MCF 10A (cell line): Measurements from ENCODE around the gene IGFBP2. TPM values are rescaled to one million over a fixed set of nuclear protein-coding genes. Genes with fewer than 3 reads are reported as not detected.
A peak's percentile ranks its signal among the peaks of the same experiment; 100 is the strongest.

Source experiments
- BruUV-seq: library from RNA; stranded (reverse); fragments of 400-500 nt; replicated peaks from 2 replicates; lab custom pipeline; 2021; lab: Mats Ljungman, UMichigan
- CTCF ChIA-PET: fragments of 300-600 bp; sonication (Branson Sonifier 250); formaldehyde crosslinking; extraction: SDS; loops from one replicate; lab custom pipeline; 2021; ENCODE audit warnings: antibody characterized with exemption, inconsistent platforms; lab: Yijun Ruan, JAX
- POLR2A ChIA-PET: fragments of 300-600, 350-650 bp; sonication (Branson Sonifier 250); formaldehyde crosslinking; extraction: SDS; loops from one replicate; lab custom pipeline; 2020; ENCODE audit warnings: antibody characterized with exemption, inconsistent platforms; lab: Yijun Ruan, JAX
- DNase-seq: peaks from one replicate; pipeline ENCODE4 v3.0.0-alpha.2; 2018; ENCODE audit not compliant: unreplicated experiment
- H3K27ac Mint-ChIP-seq: one replicate; pipeline ENCODE4 v1.8.0; 2022; ENCODE audit warnings: mild to moderate bottlenecking, low read depth, mixed read lengths; ENCODE audit not compliant: unreplicated experiment
- H3K27me3 Mint-ChIP-seq: one replicate; pipeline ENCODE4 v1.8.0; 2022; ENCODE audit warnings: mixed read lengths; ENCODE audit not compliant: insufficient read depth, unreplicated experiment
- H3K36me3 Mint-ChIP-seq: one replicate; pipeline ENCODE4 v1.8.0; 2022; ENCODE audit warnings: mild to moderate bottlenecking, moderate library complexity, mixed read lengths; ENCODE audit not compliant: insufficient read depth, unreplicated experiment
- H3K4me1 Mint-ChIP-seq: one replicate; pipeline ENCODE4 v1.8.0; 2022; ENCODE audit warnings: mixed read lengths; ENCODE audit not compliant: insufficient read depth, unreplicated experiment
- H3K4me3 Mint-ChIP-seq: one replicate; pipeline ENCODE4 v1.8.0; 2022; ENCODE audit warnings: mild to moderate bottlenecking, moderate library complexity, mixed read lengths; ENCODE audit not compliant: unreplicated experiment
- H3K9me3 Mint-ChIP-seq: one replicate; pipeline ENCODE4 v1.8.0; 2022; ENCODE audit warnings: mixed read lengths; ENCODE audit not compliant: unreplicated experiment
- intact Hi-C: fragments of 100-400 bp; cut with micrococcal nuclease; formaldehyde crosslinking; loops from 2 replicates; pipeline ENCODE4 v1.14.1; 2022
- total RNA-seq: library from RNA; stranded (reverse); gene quantifications from 2 replicates; pipeline ENCODE4 v1.2.3, GENCODE V29; 2022
- TF ChIP-seq, protein P1 (sequence below): fragments of 200-600 bp; IDR thresholded peaks from one replicate; pipeline ENCODE4 v1.8.0; 2022; ENCODE audit warnings: antibody characterized with exemption, mild to moderate bottlenecking; ENCODE audit not compliant: unreplicated experiment

Gene IGFBP2
- total RNA-seq, 1 experiment from 2014 or later = 32.0 TPM

DNA sequence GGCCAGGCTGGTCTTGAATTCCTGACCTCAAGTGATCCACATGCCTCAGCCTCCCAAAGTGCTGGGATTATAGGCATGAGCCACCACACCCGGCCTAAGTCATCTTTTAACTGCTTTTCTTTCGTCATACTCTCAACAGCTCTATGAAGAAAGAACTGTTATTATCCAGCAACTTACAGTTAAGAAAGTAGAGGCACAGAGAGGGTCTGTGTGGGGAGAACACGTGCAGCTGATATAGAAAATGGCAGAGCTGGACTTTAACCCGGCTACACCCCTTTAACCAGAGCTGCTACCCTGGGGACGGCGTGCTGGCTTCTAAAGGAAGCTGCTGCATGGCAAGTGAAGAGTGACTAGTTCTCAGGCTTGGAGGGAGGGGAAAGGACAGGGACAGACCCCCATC lies 25.5 kb downstream of the IGFBP2 start:
- Mint-ChIP-seq H3K9me3 (no peaks in the 10 kb centered on the region), H3K4me1 (peaks cover 18% of the 10 kb centered on the region), H3K27me3 (no peaks in the 10 kb centered on the region), H3K4me3 (no peak overlapping the region), H3K27ac (peak overlapping the region; percentile 55), H3K36me3 (no peaks in the 10 kb centered on the region)
- no TSS peak for BruUV-seq
- no peak for DNase-seq
- TF ChIP-seq, protein P1, sequence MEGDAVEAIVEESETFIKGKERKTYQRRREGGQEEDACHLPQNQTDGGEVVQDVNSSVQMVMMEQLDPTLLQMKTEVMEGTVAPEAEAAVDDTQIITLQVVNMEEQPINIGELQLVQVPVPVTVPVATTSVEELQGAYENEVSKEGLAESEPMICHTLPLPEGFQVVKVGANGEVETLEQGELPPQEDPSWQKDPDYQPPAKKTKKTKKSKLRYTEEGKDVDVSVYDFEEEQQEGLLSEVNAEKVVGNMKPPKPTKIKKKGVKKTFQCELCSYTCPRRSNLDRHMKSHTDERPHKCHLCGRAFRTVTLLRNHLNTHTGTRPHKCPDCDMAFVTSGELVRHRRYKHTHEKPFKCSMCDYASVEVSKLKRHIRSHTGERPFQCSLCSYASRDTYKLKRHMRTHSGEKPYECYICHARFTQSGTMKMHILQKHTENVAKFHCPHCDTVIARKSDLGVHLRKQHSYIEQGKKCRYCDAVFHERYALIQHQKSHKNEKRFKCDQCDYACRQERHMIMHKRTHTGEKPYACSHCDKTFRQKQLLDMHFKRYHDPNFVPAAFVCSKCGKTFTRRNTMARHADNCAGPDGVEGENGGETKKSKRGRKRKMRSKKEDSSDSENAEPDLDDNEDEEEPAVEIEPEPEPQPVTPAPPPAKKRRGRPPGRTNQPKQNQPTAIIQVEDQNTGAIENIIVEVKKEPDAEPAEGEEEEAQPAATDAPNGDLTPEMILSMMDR = no peak
- ChIA-PET CTCF (interaction anchor here (0.5 to 27.0 kb wide), 10 partner anchors 7 to 852 kb away, joined by 3 to 673 read pairs (median 5); no protein-coding TSS in a partner anchor), POLR2A (interaction anchor here (0.9 to 2.0 kb wide), 7 partner anchors 11 to 154 kb away, joined by 3 to 7 read pairs (median 3); no protein-coding TSS in a partner anchor)
- intact Hi-C loops = no loop called here

DNA sequence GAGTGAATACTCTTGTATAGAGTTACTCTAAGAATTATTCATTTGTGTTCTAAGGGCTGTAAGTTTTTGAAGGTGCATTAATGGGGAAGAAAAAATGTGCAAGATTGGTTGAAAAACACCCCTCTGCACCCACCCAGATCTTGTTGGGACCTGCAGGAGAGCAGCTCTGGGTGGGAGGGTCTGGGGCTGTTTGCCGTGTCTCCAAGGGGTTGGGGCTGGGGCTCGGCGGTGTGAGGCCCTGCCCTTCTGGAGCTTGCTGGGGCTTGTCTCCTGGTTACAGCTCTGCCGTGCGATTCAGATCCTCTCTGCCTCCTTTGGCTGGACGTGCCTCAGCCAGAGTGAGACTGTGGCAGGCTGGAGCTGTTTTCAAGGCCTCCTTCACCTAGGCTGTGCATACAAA lies 26.1 kb downstream of the IGFBP2 start:
- Mint-ChIP-seq H3K4me1 (peaks cover 18% of the 10 kb centered on the region), H3K9me3 (no peaks in the 10 kb centered on the region), H3K27ac (peak overlapping the region; percentile 55), H3K36me3 (no peaks in the 10 kb centered on the region), H3K27me3 (no peaks in the 10 kb centered on the region), H3K4me3 (no peak overlapping the region)
- POLR2A ChIA-PET = interaction anchor here (0.8 to 2.0 kb wide), 7 partner anchors 12 to 161 kb away, joined by 3 to 7 read pairs (median 3); partner anchors contain the start of gene RPL37A
- CTCF ChIA-PET = interaction anchor here (0.6 to 27.0 kb wide), 11 partner anchors 8 to 170 kb away, joined by 3 to 673 read pairs (median 3); no protein-coding TSS in a partner anchor
- intact Hi-C loops = no loop called here
- peak; percentile 45 for DNase-seq
- BruUV-seq = no TSS peak
- TF ChIP-seq, protein P1 = no peak

DNA sequence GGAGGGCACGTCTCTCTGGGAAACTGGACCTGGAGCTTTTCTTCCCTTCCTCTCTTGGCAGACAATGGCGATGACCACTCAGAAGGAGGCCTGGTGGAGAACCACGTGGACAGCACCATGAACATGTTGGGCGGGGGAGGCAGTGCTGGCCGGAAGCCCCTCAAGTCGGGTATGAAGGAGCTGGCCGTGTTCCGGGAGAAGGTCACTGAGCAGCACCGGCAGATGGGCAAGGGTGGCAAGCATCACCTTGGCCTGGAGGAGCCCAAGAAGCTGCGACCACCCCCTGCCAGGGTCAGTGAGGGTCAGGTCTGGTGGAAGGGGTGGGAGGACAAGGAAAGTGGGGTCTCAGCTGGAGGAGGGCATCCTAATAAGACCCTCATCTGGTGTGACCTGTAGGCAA lies 27.3 kb downstream of the IGFBP2 start:
- no peaks in the 10 kb centered on the region for H3K27me3 Mint-ChIP-seq
- no peaks in the 10 kb centered on the region for H3K36me3 Mint-ChIP-seq
- DNase-seq = no peak
- no peak overlapping the region for H3K4me3 Mint-ChIP-seq
- intact Hi-C loops = loop anchor here (10.0 kb wide), 1 partner anchor 246 kb away; the partner anchor contains the start of gene SMARCAL1
- H3K4me1 Mint-ChIP-seq = peaks cover 27% of the 10 kb centered on the region
- POLR2A ChIA-PET = no interaction called here
- TF ChIP-seq, protein P1 = no peak
- no peak overlapping the region for H3K27ac Mint-ChIP-seq
- no peaks in the 10 kb centered on the region for H3K9me3 Mint-ChIP-seq
- CTCF ChIA-PET = interaction anchor here (0.6 to 27.0 kb wide), 3 partner anchors 28 to 181 kb away, joined by 3 to 673 read pairs (median 3); no protein-coding TSS in a partner anchor
- BruUV-seq = no TSS peak

DNA sequence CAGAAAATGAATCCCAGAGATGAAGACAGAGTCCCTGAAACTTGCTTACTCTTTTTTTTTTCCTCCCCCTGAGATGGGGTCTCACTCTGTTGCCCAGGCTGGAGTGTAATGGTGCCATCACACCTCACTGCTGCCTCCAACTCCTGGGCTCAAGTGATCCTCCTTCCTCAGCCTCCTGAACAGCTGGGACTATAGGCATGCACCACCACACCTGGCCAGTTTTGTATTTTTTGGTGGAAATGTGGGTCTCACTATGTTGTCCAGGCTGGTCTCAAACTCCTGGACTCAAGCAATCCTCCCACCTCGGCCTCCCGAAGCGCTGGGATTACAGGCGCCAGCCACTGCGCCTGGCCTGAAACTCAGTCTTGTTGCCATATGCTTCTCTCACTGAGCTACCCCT lies 27.8 kb downstream of the IGFBP2 start:
- ChIA-PET CTCF (interaction anchor here (1.0 to 27.0 kb wide), 3 partner anchors 8 to 140 kb away, joined by 3 to 673 read pairs (median 4); no protein-coding TSS in a partner anchor), POLR2A (no interaction called here)
- BruUV-seq = no TSS peak
- no peaks in the 10 kb centered on the region for H3K27me3 Mint-ChIP-seq
- H3K9me3 Mint-ChIP-seq = no peaks in the 10 kb centered on the region
- intact Hi-C loops = loop anchor here (10.0 kb wide), 1 partner anchor 246 kb away; the partner anchor contains the start of gene SMARCAL1
- H3K4me3 Mint-ChIP-seq = no peak overlapping the region
- no peak for DNase-seq
- peaks cover 27% of the 10 kb centered on the region for H3K4me1 Mint-ChIP-seq
- TF ChIP-seq, protein P1 = no peak
- H3K27ac Mint-ChIP-seq = no peak overlapping the region
- H3K36me3 Mint-ChIP-seq = no peaks in the 10 kb centered on the region
